T-helper 1 cell treated with Interleukin-12 subunit alpha and Interleukin-12 subunit beta and Interleukin-4 antibody, amounts not matched to agents 30 ng/mL and 1 ng/mL, for 36 hours (primary cell): Measurements from ENCODE around the gene PARVG. TPM values are rescaled to one million over a fixed set of nuclear protein-coding genes. Genes with fewer than 3 reads are reported as not detected.
"Not testable (repeated sequence)": the region's sequence is repeated elsewhere in the genome, so short reads cannot be mapped to it uniquely, and the experiment has no call there.

Source experiments
- intact Hi-C: fragments of 100-400 bp; cut with micrococcal nuclease; formaldehyde crosslinking; loops from one replicate; pipeline ENCODE4 v1.15.1; 2024
- total RNA-seq: library from RNA; stranded (reverse); gene quantifications from 2 replicates; pipeline ENCODE4 v1.2.3, GENCODE V29; 2022

The PARVG gene
- total RNA-seq, 1 donor from 2014 or later: 128 TPM

DNA sequence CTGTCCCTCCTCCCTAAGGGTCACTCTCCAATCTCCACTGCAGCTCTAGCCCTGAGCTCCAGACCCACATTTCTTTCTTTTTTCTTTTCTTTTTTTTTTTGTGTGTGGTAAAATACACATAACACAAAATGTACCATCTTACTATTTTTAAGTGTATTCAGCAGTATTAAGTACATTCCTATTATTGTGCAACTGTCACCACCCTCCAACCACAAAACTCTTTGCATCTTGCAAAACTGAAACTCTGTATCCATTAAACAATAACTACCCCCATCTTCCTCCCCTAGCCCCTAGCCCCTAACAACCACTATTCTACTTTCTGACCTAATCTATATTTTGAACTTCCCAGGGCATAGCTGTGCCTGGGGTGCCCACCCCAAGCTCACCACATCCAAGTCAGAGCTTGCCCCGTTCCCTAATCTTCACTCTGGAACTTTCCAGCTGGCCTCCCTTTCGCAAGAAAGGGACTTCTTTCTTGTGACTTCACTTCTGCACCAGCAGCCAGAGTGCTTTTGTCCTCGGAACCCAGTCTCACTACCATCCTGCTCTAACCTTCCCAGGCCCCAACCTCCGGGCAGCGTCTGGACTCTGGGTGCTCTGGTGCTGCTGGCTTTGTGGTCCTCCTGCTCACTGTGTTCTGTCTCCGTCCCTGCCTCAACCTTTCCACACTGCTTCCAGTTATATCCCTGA lies 30.7 kb downstream of the PARVG start:
- intact Hi-C loops: no loop called here

DNA sequence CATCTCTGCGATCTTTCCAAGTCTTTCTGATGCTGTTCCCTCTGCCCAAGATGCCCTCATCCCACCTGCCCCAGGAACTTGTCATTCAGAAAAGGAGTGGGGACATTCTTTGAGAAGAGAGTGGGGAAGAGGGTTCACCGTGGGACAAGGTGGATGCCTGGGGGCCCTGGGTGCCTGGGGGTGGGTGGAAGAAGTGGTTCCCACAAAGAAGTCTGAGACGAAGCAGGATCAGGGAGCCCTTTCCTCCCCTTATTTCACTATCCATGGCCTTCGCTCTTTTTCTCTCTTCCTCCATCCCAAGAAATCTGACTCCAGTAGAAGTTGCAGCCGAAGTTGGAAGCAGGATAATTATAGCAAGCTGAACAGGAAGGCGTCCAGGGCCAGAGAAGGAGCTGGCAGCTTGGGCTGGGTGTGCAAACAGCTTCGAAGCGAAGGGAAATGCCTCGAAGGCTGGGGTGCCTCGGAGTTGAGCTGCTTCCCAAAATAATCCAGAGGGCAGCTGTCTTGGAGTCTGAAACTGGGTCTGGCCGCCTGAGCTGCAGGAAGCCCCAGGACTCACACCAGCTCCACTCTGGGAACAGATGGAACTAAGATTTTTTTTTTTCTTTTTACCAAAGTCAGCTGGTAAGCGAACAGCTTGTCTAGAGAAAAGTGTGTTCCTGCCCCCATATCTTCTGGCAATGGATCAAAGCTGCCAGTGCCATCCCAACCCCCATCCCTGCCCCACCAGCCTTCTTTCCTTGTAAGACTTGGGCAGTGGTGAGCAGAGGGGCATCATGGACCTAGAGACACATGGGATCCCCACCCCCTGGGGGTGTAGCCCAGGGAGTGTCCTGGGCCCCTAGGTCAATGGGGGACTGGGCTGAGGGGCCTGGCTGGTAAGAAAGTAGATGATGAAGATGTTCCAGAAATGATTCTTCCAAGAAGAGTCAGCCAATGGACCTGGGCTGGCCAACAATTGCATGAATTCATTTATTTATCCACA lies 31.5 kb downstream of the PARVG start:
- intact Hi-C loops: no loop called here

- intact Hi-C loops: no loop called here
These were observed 32.2 kb downstream of the PARVG start for GRCh38 chr22:44212936-44213335.

DNA sequence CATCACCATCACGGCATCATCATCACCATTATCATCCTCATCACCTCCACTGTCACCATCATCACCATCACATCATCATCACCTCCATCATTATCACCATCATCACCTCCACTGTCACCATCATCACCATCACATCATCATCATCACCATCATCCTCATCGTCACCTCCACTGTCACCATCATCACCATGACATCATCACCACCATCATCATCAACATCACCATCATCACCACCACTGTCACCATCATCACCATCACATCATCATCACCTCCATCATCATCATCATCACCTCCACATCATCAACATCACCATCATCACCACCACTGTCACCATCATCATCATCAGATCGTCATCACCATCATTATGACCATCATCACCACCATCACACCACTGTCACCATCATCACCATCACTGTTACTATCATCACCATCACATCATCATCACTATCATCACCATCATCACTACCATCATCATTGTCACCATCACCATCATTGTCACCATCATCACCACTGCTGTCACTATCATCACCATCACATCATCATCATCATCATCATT lies 32.8 kb downstream of the PARVG start:
- intact Hi-C loops: no loop called here

DNA sequence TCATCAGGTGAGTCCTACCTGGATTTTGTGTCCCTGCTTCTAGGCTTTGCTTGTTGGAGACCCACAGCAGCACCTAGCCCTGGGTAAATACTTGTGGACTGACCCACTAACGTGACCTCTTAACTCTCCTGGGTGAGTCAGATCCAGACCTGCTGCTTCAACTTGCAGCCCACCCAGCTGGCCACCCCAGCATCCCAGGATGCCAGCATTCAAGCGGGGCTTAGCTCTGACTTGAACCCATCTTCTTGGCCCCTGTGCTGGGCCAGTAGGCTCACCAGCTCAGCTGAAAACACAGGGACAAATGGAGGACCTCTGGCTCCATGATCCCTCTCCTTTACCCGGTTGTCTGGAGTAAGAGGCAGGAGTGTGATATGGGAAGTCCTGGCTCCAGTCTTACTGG lies 33.5 kb downstream of the PARVG start:
- intact Hi-C loops: no loop called here

DNA sequence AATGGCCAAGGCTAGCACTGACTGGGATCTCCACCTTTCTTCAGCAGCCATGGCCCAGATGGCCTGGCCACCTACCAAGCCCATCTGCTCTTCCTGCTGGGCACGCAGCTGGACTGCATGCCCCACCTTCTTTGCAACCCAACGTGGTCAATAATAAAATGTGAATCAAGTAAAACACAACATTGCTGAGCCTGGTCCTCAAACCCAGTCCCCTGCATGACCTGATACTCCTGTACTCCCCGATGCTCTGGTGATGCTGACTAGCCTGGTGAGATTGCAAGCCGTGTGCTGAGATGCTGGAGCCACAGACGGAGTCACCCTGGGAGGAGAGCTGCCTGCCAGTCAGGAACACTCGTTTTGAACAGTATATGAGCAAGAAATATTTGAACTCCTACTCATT lies 34.0 kb downstream of the PARVG start:
- intact Hi-C loops: no loop called here

DNA sequence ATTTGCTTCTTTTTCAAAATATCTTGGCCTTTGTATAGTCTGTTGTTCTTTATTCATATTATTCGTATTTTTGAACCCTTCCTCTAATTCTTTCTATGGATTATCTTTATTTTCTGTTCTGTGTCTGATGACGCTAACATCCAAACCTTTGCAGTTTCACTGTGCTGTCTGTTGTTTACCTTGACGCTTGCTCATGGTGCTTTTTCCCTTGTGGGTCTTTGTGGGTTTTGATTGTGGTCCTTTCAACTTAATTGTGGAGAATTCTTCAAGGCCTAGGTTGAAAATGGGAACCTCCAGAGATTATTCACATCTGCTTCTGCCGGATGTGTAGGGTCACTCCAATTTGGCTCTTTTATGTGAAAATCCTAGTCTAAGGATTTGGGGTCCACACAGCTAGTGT lies 34.6 kb downstream of the PARVG start:
- intact Hi-C loops: no loop called here

DNA sequence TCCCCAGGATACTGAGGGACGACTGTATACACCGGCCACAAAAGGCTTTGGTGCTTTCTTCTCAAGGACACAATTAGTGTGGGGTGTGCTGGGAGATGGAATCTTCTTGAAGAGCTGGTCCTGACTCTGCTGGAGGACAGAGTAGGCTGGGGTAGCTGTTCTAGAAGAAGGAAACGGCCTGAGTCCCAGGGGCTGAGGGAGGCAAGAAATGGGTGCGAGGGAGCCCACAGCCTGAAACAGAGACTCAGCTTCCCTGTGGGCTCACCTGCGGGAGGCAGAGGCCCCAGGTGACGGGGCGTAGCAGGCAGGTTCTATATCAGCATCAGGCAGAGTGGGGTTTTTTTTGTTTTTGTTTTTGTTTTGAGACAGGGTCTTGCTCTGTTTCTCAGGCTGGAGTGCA lies 36.6 kb downstream of the PARVG start:
- intact Hi-C loops: no loop called here

DNA sequence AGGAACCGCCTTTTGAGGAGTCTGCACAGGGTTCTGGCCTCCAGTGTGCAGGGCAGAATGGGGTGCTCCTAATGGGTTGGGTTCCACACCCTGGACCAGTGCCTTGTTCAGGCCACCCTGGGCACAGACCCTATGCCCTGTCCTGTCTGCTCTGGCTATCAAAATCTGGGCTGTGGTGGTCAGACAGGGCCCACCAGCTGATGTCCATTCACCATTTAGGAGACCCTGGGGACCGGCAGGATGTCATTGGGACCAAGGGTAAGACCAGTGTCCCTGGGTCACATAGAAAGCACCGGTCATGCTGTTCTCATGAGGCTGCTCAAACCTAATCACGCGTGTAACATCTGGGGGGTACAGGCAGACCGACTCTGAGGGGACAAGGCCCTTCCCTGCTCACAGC lies 37.3 kb downstream of the PARVG start:
- intact Hi-C loops: no loop called here

GRCh38 chr22:44219101-44219870 lies 38.6 kb downstream of the PARVG start:
- intact Hi-C loops: no loop called here

- intact Hi-C loops: no loop called here
These were observed 40.3 kb downstream of the PARVG start for GRCh38 chr22:44220727-44221680.

- intact Hi-C loops: no loop called here
These were observed 41.2 kb downstream of the PARVG start for GRCh38 chr22:44221710-44222475.

GRCh38 chr22:44224166-44224565 lies 43.4 kb downstream of the PARVG start:
- intact Hi-C loops: no loop called here

DNA sequence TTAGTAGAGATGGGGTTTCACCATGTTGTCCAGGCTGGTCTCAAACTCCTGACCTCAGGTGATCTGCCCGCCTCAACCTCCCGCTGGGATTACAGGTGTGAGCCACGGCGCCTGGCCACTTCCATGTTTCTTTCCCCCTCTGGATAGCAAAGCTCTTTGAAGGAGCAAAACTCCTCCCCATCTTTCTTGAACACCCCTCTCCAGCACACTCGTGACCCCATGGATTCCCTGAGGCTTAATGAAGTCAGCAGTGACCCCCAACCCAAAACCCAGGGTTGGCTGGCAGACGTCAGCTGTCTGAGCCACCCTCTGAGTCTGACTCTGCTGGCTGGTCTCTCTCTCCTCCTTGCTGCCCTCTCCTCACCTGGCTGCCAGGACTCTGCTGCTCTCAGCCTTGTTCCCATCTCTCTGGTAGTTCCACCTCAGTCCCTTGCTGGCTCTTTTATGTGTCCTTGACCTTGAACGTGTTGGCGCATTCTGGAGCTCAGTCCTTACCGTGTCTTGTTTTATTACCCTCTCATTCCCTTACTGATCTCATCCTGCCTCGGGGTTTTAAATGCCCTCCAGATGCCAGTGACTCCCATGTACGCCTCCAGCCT lies 44.5 kb downstream of the PARVG start:
- intact Hi-C loops: no loop called here

- intact Hi-C loops: no loop called here
These were observed 45.1 kb downstream of the PARVG start for GRCh38 chr22:44225812-44226211.

- intact Hi-C loops: no loop called here
These were observed 48.6 kb downstream of the PARVG start for GRCh38 chr22:44229331-44229730.

- intact Hi-C loops: no loop called here
These were observed 49.1 kb downstream of the PARVG start for GRCh38 chr22:44229809-44230208.

- intact Hi-C loops: no loop called here
These were observed 50.5 kb downstream of the PARVG start for GRCh38 chr22:44231233-44231632.

GRCh38 chr22:44234372-44234771 lies 53.6 kb downstream of the PARVG start:
- intact Hi-C loops: not testable (repeated sequence)
